GM19438 (cell line): ENCODE results near the gene CTNNA3.
"Not testable (repeated sequence)": the region's sequence is repeated elsewhere in the genome, so short reads cannot be mapped to it uniquely, and the experiment has no call there.

Experiments used
- ATAC-seq: cut with Tn5 transposase; IDR thresholded peaks from one replicate; pipeline ENCODE4 v1.9.1; 2021; ENCODE audit warnings: low read depth; ENCODE audit not compliant: unreplicated experiment

Gene CTNNA3

GRCh38 chr10:67262675-67263074, 433.3 kb downstream of the CTNNA3 start:
- ATAC-seq = no peak

GRCh38 chr10:67261300-67261797, 434.6 kb downstream of the CTNNA3 start:
- no peak for ATAC-seq

- no peak for ATAC-seq
Observed at GRCh38 chr10:67259319-67259929, 436.6 kb downstream of the CTNNA3 start.

- no peak for ATAC-seq
Observed at GRCh38 chr10:67257427-67258144, 438.4 kb downstream of the CTNNA3 start.

- ATAC-seq = no peak
Observed at GRCh38 chr10:67257018-67257417, 439.0 kb downstream of the CTNNA3 start.

GRCh38 chr10:67250686-67251085, 445.3 kb downstream of the CTNNA3 start:
- no peak for ATAC-seq

- no peak for ATAC-seq
Observed at GRCh38 chr10:67246066-67246555, 449.9 kb downstream of the CTNNA3 start.

GRCh38 chr10:67242528-67242927, 453.5 kb downstream of the CTNNA3 start:
- no peak for ATAC-seq

GRCh38 chr10:67241451-67241850, 454.5 kb downstream of the CTNNA3 start:
- ATAC-seq = no peak

- no peak for ATAC-seq
Observed at GRCh38 chr10:67239864-67240497, 456.0 kb downstream of the CTNNA3 start.

- not testable (repeated sequence) for ATAC-seq
Observed at GRCh38 chr10:67230680-67231500, 465.1 kb downstream of the CTNNA3 start.

- ATAC-seq = no peak
Observed at GRCh38 chr10:67225226-67225625, 470.8 kb downstream of the CTNNA3 start.

- no peak for ATAC-seq
Observed at GRCh38 chr10:67224553-67224952, 471.4 kb downstream of the CTNNA3 start.

GRCh38 chr10:67222934-67223333, 473.1 kb downstream of the CTNNA3 start:
- ATAC-seq = no peak

GRCh38 chr10:67221939-67222494, 474.0 kb downstream of the CTNNA3 start:
- no peak for ATAC-seq

- no peak for ATAC-seq
Observed at GRCh38 chr10:67211680-67212079, 484.3 kb downstream of the CTNNA3 start.

- ATAC-seq = not testable (repeated sequence)
Observed at GRCh38 chr10:67207923-67208322, 488.1 kb downstream of the CTNNA3 start.

GRCh38 chr10:67200913-67201564, 495.0 kb downstream of the CTNNA3 start:
- no peak for ATAC-seq

- no peak for ATAC-seq
Observed at GRCh38 chr10:67175354-67175753, 520.6 kb downstream of the CTNNA3 start.

- no peak for ATAC-seq
Observed at GRCh38 chr10:67173787-67174186, 522.2 kb downstream of the CTNNA3 start.
